ENCODE measurements around the gene ROR2.

ROR2 gene

GRCh38 chr9:91817493-91818224, 132.4 kb downstream of the ROR2 start:
- Histone ChIP-seq H3K4me2 (ENCODE audit: low read depth, low read length, poor library complexity, severe bottlenecking) (no peak overlapping the region), H3K9ac (ENCODE audit: low read depth, low read length, poor library complexity, severe bottlenecking) (no peak overlapping the region), H3K9me2 (replicated peaks; ENCODE audit: low read depth, low read length) (no peaks in the 10 kb centered on the region), H3K4me1 (ENCODE audit: insufficient read depth, low read length, poor library complexity, severe bottlenecking) (no peaks in the 10 kb centered on the region), H3K27me3 (ENCODE audit: insufficient read depth, low read length, poor library complexity, severe bottlenecking) (no peaks in the 10 kb centered on the region), H3K4me3 (ENCODE audit: low read length, poor library complexity, severe bottlenecking) (no peak overlapping the region), H3F3A (ENCODE audit: low read depth) (no peaks in the 10 kb centered on the region), H2AFZ (ENCODE audit: low read length) (no peak overlapping the region), H3K36me3 (ENCODE audit: insufficient read depth, low read length) (no peaks in the 10 kb centered on the region), H4K20me1 (ENCODE audit: insufficient read depth, low read length, poor library complexity, severe bottlenecking) (no peaks in the 10 kb centered on the region), H3K79me2 (ENCODE audit: insufficient read depth, low read length) (no peaks in the 10 kb centered on the region), H3K9me3 (ENCODE audit: insufficient read depth, low read depth, low read length) (no peaks in the 10 kb centered on the region)
- TF ChIP-seq, protein P1, sequence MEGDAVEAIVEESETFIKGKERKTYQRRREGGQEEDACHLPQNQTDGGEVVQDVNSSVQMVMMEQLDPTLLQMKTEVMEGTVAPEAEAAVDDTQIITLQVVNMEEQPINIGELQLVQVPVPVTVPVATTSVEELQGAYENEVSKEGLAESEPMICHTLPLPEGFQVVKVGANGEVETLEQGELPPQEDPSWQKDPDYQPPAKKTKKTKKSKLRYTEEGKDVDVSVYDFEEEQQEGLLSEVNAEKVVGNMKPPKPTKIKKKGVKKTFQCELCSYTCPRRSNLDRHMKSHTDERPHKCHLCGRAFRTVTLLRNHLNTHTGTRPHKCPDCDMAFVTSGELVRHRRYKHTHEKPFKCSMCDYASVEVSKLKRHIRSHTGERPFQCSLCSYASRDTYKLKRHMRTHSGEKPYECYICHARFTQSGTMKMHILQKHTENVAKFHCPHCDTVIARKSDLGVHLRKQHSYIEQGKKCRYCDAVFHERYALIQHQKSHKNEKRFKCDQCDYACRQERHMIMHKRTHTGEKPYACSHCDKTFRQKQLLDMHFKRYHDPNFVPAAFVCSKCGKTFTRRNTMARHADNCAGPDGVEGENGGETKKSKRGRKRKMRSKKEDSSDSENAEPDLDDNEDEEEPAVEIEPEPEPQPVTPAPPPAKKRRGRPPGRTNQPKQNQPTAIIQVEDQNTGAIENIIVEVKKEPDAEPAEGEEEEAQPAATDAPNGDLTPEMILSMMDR (conservative IDR thresholded peaks at IDR 0.05; ENCODE audit: low read length) = no peak
- no peak for TF ChIP-seq EZH2phosphoT487 (IDR thresholded peaks at IDR 0.05; ENCODE audit: borderline replicate concordance)

DNA sequence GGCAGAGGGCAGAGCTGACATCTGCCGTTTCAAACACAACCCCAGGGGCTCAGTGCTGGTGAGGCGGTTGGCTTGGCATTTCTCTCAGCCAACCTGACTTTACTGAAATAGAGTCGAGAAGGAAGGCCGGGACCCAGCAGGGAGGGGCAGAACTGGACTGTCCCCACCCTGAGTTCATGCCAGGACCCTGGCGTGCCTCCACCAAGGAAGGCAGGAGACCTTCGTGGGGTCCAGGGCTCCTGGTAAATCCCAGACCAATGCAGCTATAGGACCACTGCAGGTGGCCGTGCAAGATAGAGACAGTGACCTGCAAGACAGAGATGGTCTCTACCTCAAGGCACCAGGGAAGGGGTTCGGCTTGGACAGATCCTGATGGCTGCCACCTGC, 132.9 kb downstream of the ROR2 start:
- no peaks in the 10 kb centered on the region for H3K27me3 ChIP-seq (ENCODE audit: insufficient read depth, low read length, poor library complexity, severe bottlenecking)
- H3K4me3 ChIP-seq (ENCODE audit: low read length, poor library complexity, severe bottlenecking) = no peak overlapping the region
- no peaks in the 10 kb centered on the region for H3K79me2 ChIP-seq (ENCODE audit: insufficient read depth, low read length)
- H3K36me3 ChIP-seq (ENCODE audit: insufficient read depth, low read length) = no peaks in the 10 kb centered on the region
- no peak overlapping the region for H3K9ac ChIP-seq (ENCODE audit: low read depth, low read length, poor library complexity, severe bottlenecking)
- H3K9me2 ChIP-seq (replicated peaks; ENCODE audit: low read depth, low read length) = no peaks in the 10 kb centered on the region
- no peaks in the 10 kb centered on the region for H3K9me3 ChIP-seq (ENCODE audit: insufficient read depth, low read depth, low read length)
- H4K20me1 ChIP-seq (ENCODE audit: insufficient read depth, low read length, poor library complexity, severe bottlenecking) = no peaks in the 10 kb centered on the region
- no peak overlapping the region for H3K4me2 ChIP-seq (ENCODE audit: low read depth, low read length, poor library complexity, severe bottlenecking)
- H3F3A ChIP-seq (ENCODE audit: low read depth) = no peaks in the 10 kb centered on the region
- no peak overlapping the region for H2AFZ ChIP-seq (ENCODE audit: low read length)
- no peaks in the 10 kb centered on the region for H3K4me1 ChIP-seq (ENCODE audit: insufficient read depth, low read length, poor library complexity, severe bottlenecking)
- no peak for TF ChIP-seq EZH2phosphoT487 (IDR thresholded peaks at IDR 0.05; ENCODE audit: borderline replicate concordance)
- TF ChIP-seq, protein P1 (conservative IDR thresholded peaks at IDR 0.05; ENCODE audit: low read length) = no peak

- no peak overlapping the region for H3K9ac ChIP-seq (ENCODE audit: low read depth, low read length, poor library complexity, severe bottlenecking)
- H3K4me2 ChIP-seq (ENCODE audit: low read depth, low read length, poor library complexity, severe bottlenecking) = no peak overlapping the region
- TF ChIP-seq, protein P1 (conservative IDR thresholded peaks at IDR 0.05; ENCODE audit: low read length) = no peak
- no peak for TF ChIP-seq EZH2phosphoT487 (IDR thresholded peaks at IDR 0.05; ENCODE audit: borderline replicate concordance)
- H3K27me3 ChIP-seq (ENCODE audit: insufficient read depth, low read length, poor library complexity, severe bottlenecking) = no peaks in the 10 kb centered on the region
- H2AFZ ChIP-seq (ENCODE audit: low read length) = no peak overlapping the region
- no peaks in the 10 kb centered on the region for H3F3A ChIP-seq (ENCODE audit: low read depth)
- H4K20me1 ChIP-seq (ENCODE audit: insufficient read depth, low read length, poor library complexity, severe bottlenecking) = no peaks in the 10 kb centered on the region
- H3K4me1 ChIP-seq (ENCODE audit: insufficient read depth, low read length, poor library complexity, severe bottlenecking) = no peaks in the 10 kb centered on the region
- no peaks in the 10 kb centered on the region for H3K9me3 ChIP-seq (ENCODE audit: insufficient read depth, low read depth, low read length)
- no peak overlapping the region for H3K4me3 ChIP-seq (ENCODE audit: low read length, poor library complexity, severe bottlenecking)
- no peaks in the 10 kb centered on the region for H3K79me2 ChIP-seq (ENCODE audit: insufficient read depth, low read length)
- no peaks in the 10 kb centered on the region for H3K36me3 ChIP-seq (ENCODE audit: insufficient read depth, low read length)
- H3K9me2 ChIP-seq (replicated peaks; ENCODE audit: low read depth, low read length) = no peaks in the 10 kb centered on the region
These were observed 133.7 kb downstream of the ROR2 start for GRCh38 chr9:91816356-91816755.
